ENCODE data around the gene OGFOD3.
"Not testable (repeated sequence)": the region's sequence is repeated elsewhere in the genome, so short reads cannot be mapped to it uniquely, and the experiment has no call there.

The OGFOD3 gene

DNA sequence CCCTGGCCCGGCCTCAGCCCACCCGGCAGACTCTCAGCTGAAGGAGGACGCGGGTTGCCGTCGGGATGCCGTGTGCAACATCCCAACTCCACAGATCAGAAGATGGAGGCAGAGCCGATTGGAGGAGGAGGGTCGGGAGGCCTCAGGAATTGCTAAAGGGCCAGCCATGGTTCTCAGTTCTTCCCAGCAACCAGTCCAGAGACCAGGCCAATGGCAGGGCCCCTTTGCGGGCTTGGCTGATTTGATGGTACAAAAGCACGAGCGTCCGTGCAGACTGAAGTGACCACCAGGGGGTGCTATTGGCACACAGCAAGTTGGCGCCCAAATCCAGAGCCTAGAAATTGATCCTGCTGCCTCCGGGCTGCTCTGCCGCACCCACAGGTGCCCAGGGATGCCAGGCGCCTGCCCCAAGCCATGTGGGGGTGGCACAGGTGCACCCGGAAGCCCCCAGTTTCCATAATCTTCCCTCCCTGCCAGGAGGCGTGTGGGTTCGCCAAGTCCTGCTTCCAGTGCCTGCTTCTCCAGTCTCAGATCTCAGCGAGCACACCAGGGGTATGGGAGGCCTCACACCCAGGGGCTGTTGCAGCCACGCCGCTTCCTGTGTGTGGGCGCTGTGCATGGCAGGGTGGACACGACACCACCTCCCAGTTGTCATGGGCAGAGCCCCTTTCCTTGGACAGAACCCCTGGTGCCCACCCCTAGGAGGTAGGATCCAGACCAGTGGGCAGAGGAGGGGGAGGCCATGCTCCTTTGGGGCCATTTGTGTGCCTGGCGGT is 66.5 kb downstream of the OGFOD3 start:
- DNase-seq (ENCODE audit: low read depth in 2 of 2) = peak; percentile 68 to 80

DNA sequence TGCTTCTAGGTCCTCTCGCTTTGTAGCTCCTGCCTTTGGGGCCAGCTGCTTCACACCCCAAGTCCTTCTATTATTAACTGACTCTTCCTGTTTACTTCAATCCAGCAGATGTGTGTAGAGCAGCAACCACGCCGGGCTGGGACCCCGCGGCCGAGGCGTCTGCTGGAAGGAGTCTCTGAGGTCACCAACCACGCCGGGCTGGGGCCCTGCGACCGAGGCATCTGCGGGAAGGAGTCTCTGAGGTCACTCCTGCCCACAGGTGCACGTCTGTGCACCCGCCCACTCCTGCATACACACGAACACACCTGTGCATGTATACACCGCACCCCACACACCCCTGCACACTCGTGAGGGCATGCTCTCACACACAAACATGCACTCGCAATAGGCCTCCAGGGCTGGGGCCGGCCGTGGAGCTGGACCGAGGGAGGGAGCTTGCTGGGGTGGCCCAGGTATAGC is 67.1 kb downstream of the OGFOD3 start:
- no peak for DNase-seq (ENCODE audit: low read depth in 2 of 2)

DNA sequence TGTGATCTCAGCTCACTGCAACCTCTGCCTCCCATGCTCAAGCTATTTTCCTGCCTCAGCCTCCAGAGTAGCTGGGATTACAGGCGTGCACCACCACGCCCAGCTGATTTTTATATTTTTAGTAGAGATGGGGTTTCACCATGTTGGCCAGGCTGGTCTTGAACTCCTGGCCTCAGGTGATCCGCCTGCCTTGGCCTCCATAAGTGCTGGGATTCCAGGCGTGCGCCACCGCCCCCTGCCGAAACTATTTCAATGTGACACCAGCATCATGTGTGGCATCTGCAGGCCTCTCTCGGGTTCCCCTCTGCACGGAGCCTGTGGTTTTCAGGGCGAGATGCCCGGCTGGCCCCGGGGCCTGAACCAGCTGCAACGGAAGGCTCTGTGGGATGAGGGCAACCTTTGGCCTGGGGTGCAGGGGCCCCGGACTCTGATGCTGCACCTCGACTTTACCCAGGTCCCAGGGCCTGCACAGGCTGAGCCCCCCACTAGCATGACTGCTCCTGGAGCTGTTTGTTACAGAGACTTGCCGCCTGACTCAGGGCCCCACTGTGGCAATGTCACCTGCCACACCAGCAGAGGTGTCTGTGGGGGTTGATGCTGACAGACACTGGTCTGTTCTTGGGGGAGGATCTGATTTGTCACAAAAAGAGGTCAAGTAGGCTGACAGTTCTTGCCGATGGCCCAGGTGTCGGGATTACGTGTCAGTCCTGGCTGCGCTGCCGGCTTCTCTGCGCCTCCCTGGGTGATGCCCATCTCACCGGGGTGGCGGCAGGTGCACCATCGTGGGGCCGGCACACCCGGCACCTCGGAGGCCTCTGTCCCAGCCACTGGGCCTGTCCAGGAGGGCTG is 68.0 kb downstream of the OGFOD3 start:
- peak; percentile 32 to 44 for DNase-seq (ENCODE audit: low read depth in 2 of 2)

DNA sequence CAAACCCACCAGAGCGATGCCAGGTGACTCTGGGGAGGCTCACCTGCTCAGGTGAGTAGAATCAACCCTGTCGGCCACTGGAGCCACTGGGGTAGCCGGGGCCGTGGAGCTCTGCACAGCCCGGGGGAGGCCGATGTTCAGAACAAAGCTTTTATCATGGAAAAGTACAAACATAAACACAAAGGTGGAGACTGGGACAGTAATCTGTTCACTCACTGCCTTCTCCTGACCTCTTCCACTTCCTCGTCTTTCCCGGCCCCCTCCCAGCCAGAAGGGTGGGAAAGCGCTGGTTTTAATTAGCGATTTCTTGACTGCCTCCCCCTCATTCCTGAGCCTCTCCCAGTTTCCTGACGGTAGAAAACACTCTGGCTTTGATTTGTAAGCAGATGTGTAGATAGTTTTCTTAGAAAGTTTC is 69.1 kb downstream of the OGFOD3 start:
- DNase-seq (ENCODE audit: low read depth in 2 of 2) = no peak

DNA sequence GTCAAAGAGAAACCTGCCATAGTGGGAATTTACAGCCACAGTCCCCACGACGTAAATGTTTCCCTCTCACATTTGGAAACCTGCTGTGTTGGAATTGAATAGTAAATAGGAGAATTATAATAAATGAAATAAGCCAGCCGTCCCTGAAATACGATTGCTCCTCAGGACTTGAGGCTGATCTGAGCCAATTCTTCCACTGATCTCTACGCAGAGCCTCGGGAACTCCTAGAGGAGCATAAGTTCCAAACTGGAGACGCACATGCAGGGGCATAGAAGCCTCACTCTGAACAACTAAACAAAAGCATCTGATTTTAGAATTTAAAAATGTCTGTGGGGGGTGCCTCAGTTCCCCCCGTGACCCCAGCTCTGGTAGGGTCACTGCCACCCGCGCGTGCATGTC is 69.5 kb downstream of the OGFOD3 start:
- DNase-seq (ENCODE audit: low read depth in 2 of 2) = no peak

DNA sequence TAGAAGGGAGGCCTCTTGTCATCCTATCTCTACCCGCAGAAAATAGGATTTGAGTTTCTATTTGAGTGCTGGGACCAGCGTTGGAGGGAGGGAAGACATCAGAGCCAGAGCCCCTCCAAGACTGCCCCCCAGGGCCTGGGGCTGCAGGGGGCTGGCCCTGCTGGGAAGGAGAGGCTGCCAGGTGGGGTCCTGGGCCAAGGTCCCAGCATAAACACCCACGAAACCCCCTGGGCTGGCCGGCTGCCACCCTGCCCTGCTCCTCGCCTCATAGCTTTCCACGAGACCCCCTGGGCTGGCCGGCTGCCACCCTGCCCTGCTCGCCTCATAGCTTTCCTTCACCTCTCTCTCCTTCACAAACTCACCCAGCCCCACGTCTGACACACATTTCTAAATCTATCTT is 70.0 kb downstream of the OGFOD3 start:
- DNase-seq (ENCODE audit: low read depth in 2 of 2) = no peak

DNA sequence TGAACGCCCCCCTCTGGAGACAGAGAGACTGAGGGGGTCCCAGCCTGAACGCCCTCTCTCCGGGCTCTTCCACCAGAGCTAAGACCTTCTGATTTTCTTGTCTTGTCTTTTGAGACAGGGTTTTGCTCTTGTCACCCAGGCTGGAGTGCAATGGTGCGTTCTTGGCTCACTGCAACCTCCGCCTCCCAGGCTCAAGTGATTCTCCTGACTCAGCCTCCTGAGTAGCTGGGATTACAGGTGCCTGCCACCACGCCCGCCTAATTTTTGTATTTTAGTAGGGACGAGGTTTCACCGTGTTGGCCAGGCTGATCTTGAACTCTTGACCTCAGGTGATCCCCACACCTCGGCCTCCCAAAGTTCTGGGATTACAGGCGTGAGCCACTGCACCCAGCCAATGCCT is 70.4 kb downstream of the OGFOD3 start:
- DNase-seq (ENCODE audit: low read depth in 2 of 2) = not testable (repeated sequence)

DNA sequence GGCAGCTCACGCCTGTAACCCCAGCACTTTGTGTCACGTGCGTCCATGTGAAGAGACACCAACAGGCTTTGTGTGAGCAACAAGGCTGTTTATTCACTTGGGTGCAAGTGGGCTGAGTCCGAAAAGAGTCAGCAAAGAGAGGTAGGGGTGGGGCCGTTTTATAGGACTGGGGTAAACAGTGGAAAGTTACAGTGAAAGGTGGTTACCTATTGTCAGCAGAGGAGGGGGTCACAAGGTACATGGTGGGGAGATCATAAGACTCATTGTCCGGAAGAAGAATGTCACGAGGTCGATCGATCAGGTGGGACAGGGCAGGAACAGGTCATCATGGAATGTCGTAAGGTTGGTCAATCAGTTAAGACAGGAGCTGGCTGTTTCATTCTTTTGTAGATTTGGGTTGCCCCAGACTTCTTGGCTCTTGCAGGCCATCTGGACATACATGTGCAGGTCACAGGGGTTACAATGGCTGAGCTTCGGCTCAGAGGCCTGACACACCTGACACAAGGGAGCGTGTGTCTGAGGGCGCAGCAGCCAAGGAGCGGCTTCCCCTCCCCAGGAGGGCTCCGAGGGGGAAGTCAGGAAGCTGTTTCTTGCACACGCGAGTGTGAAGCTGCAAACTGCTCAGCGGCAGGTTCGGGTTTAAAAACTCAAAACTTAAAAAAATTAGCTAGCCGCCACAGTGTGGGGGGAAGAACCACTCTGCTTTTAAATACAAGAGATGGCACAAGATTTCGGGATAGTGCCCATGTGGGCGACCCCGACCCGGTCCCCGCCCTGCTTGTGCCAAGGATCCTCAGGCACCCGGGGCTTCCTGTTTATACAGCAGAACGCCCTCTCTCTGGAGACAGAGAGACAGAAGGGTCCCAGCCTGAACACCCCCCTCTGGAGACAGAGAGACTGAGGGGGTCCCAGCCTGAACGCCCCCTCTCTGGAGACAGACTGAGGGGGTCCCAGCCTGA is 71.8 kb downstream of the OGFOD3 start:
- no peak for DNase-seq (ENCODE audit: low read depth in 2 of 2)

DNA sequence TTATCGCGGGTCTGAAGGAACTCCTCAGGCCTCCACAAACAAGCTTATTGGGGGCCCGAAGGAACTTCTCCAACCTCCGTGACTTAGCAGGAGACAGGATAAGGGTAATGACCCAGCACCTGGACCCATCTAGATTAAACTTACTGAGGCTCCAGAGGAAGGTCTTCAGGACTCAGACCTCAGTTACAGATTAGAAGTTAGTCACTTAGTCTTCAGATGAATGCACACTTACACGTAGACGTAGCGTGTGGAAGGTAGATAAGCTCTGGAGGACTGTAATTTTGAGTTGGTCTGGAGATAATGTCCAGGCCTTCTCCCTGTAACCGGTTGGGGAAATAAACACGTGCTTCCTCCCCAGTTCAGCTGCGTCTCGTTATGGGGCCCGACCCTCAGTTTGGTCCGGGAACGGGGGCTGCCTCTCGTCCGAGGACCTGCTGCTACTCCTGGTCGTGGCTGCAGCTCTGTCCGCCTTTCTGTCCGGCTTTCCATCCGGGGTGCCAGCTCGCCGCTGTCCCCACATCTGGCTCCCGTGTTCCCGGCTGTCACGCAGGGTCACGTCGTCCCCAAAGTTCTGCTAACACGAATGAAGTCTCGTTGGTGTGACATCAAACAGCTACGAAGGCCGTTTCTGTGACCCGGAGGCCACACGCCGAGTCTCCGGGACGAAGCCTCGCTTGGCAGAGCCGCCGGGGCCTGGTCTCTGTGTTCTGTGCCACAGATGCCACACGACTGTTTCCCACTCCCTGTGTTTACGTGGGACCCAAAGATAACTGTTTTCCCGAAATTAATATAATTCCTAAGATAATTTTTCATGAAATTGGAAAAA is 73.0 kb downstream of the OGFOD3 start:
- no peak for DNase-seq (ENCODE audit: low read depth in 2 of 2)

DNA sequence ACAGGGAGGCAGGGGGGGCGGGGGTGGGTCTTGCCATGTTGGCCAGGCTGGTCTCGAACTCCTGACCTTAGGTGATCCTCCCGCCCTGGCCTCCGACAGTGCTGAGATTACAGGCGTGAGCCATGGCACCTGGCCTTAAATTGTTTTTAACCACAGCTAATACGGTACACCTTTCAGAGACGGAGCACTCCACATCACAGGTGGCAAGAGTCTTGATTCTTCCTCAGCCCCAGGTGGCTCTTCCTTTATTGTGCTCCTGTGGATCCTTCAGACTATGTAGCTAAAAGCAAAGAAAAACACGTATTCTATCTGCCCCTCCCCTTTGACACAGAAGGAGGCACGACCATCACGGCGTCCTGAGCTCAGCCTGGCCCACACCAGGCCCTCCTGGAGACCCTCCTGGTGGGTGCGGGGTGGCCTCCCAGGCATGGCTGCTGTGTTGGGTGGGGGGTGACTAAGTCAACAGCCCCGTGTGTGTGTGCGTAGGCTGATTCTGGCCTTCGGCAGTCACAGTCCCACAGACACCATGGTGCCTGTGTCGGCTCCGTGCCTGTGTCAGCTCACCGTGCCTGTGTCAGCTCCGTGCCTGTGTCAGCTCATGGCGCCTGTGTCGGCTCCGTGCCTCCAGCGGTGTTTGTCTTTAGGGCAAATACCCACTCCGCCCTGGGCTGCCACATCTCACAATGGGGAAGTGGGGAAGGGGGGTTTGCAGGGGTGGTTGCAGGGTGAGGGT is 74.0 kb downstream of the OGFOD3 start:
- no peak for DNase-seq (ENCODE audit: low read depth in 2 of 2)

DNA sequence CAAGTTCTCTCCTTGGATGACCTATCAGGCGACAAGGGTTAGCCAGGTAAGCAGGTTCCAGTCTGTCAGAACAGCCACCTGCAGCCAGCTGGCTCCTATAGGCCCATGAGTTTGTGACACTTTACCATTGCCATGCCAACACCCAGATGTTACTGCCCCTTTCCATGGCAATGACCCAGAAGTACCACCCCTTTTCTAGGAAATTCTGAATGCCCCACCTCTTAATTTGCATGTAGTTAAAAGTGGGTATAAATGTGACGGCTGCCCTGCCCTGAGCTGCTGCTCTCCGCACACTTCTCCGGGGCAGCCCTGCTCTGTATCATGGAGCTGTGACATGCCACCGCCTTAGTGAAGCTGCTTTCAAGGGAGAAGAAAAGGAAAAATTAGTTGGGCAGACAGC is 74.8 kb downstream of the OGFOD3 start:
- DNase-seq (ENCODE audit: low read depth in 2 of 2) = no peak

DNA sequence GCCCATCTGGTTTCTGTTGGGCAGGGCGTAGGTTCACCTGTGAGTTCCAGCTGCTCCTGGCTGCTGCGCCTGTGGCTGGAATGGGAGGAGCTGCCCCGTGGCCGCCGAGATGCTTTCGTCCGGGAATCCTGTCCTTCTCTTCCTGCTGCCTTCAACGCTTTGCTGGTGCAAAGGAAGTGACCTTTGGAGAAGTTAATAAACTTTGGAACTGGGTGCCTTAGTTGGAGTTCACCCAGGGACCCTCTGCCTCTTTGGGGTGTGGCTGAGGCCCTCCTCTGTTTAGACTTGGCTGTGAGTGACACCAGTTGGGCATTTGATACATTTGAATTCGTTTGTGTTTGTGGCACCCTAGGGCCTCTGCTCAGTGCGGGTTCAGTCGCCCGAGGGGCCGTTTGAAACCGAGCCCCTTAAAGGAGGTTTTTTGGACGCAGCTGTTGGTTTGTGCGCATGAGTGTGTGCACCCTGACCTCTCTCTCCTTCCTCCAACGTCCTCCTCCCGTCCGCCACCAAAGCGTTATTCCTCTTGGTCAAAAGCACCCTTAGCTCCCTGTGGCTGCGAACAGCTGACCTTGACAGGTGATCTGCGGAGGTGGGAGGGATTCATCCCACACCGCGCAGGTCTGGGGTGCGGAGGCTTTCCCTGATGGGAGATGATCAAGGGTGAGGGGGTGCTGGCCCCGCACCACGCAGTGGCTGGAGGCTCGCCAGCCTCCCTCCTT is 75.9 kb downstream of the OGFOD3 start:
- DNase-seq (ENCODE audit: low read depth in 2 of 2) = no peak

DNA sequence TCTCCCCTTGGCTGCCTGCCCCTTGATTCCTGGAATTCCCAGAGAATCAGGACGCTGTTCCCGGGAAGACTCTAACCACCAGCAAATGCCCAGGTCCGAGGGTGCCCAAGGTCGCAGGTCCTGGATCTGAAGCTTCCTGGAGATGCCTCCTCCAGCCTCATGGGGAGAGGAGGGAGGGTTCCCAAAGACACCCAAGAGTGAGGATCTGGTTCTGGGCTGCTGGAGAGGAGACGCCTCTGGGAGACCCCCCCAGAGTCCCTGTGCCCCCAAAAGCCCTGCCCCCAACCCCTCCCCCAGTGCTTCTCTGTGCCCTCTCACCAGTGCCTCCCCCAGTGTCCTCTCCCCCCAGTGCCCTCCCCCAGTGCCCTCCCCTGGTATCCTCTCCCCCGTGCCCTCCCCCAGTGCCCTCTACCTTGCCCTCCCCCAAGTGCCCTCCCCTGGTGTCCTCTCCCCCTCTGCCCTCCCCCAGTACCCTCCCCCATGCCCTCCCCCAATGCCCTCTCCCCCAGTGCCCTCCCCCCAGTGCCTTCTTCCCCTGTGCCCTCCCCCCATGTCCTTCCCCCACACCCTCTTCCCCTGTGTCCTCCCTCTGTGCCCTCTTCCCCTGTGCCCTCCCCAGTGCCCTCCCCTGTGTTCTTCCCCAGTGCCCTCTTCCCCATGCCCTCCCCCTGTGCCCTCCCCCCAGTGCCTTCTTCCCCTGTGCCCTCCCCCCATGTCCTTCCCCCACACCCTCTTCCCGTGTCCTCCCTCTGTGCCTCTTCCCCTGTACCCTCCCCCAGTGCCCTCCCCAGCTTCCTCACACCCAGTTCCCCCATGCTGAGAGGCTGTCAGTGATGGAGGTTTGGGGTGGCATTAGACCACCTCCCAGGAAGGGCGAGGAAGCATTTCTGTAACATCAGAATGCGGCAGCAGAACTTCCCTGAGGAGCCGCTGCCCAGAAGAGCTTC is 78.5 kb downstream of the OGFOD3 start:
- DNase-seq (ENCODE audit: low read depth in 2 of 2) = no peak
